CD4-positive, alpha-beta T cell treated with Interleukin-17A for 1 hour (primary cell): Measurements from ENCODE around the gene SYTL3.
"Not testable (repeated sequence)": the region's sequence is repeated elsewhere in the genome, so short reads cannot be mapped to it uniquely, and the experiment has no call there.

ENCODE experiments used
- DNase-seq: peaks from one replicate; pipeline ENCODE4 v3.0.0-alpha.2; 2020

SYTL3 gene

GRCh38 chr6:158665332-158665731, 15.5 kb downstream of the SYTL3 start:
- no peak for DNase-seq

GRCh38 chr6:158666628-158667359, 16.9 kb downstream of the SYTL3 start:
- DNase-seq, result no peak

GRCh38 chr6:158667360-158667981, 17.6 kb downstream of the SYTL3 start:
- DNase-seq, result no peak

- DNase-seq, result no peak
These were observed 18.9 kb downstream of the SYTL3 start for GRCh38 chr6:158668707-158669103.

- no peak for DNase-seq
These were observed 19.5 kb downstream of the SYTL3 start for GRCh38 chr6:158669145-158670035.

GRCh38 chr6:158672119-158672518, 22.3 kb downstream of the SYTL3 start:
- not testable (repeated sequence) for DNase-seq

- no peak for DNase-seq
These were observed 22.9 kb downstream of the SYTL3 start for GRCh38 chr6:158672726-158673125.

GRCh38 chr6:158674342-158675131, 24.7 kb downstream of the SYTL3 start:
- no peak for DNase-seq

GRCh38 chr6:158677094-158677493, 27.2 kb downstream of the SYTL3 start:
- DNase-seq, result not testable (repeated sequence)

GRCh38 chr6:158677906-158678578, 28.2 kb downstream of the SYTL3 start:
- no peak for DNase-seq

GRCh38 chr6:158680015-158680414, 30.2 kb downstream of the SYTL3 start:
- no peak for DNase-seq

GRCh38 chr6:158680481-158680880, 30.6 kb downstream of the SYTL3 start:
- DNase-seq, result no peak

GRCh38 chr6:158684311-158684710, 34.5 kb downstream of the SYTL3 start:
- DNase-seq, result no peak

- no peak for DNase-seq
These were observed 35.0 kb downstream of the SYTL3 start for GRCh38 chr6:158684745-158685324.

GRCh38 chr6:158686311-158686710, 36.5 kb downstream of the SYTL3 start:
- no peak for DNase-seq

GRCh38 chr6:158686791-158687381, 37.0 kb downstream of the SYTL3 start:
- peak; percentile 89 for DNase-seq

GRCh38 chr6:158687506-158687905, 37.7 kb downstream of the SYTL3 start:
- no peak for DNase-seq

- DNase-seq, result peak; percentile 55
These were observed 39.0 kb downstream of the SYTL3 start for GRCh38 chr6:158688860-158689259.

- DNase-seq, result no peak
These were observed 45.1 kb downstream of the SYTL3 start for GRCh38 chr6:158694913-158695312.

GRCh38 chr6:158697811-158698210, 48.0 kb downstream of the SYTL3 start:
- no peak for DNase-seq

- no peak for DNase-seq
These were observed 49.1 kb downstream of the SYTL3 start for GRCh38 chr6:158698931-158699330.
